Measurements from ENCODE around the gene CFI. TPM values are rescaled to one million over a fixed set of nuclear protein-coding genes. Genes with fewer than 3 reads are reported as not detected.
A peak's percentile ranks its signal among the peaks of the same experiment; 100 is the strongest.

The CFI gene
- total RNA-seq, 1 donor from 2014 or later = not detected

DNA sequence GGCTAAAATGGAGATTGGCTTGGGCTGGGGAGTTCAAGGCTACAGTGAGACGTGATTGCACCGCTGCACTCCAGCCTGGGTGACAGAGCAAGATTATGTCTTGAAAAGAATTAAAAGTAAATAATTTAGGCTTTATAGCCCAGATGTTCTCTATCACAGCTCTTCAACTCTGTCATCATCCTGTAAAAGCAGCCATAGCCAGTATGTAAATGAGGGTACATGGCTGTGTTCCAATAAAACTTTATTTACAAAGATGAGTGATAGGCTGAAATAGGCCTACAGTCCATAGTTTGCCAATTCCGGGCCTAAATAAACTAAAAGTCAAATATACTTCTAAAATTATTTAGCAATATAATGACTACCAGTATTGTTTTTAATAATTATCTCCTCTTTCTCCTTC lies 35.2 kb upstream of the CFI start:
- no peaks in the 10 kb centered on the region for H3K27me3 Mint-ChIP-seq (ENCODE audit: low read depth)
- no peak overlapping the region for H3K4me3 Mint-ChIP-seq
- no peak overlapping the region for H3K27ac Mint-ChIP-seq (ENCODE audit: unreplicated experiment)
- DNase-seq (ENCODE audit: low read depth, low spot score) = no peak
- peaks cover 2% of the 10 kb centered on the region for H3K36me3 Mint-ChIP-seq (ENCODE audit: low read depth)
- no peaks in the 10 kb centered on the region for H3K4me1 Mint-ChIP-seq
- TF ChIP-seq, protein P1, sequence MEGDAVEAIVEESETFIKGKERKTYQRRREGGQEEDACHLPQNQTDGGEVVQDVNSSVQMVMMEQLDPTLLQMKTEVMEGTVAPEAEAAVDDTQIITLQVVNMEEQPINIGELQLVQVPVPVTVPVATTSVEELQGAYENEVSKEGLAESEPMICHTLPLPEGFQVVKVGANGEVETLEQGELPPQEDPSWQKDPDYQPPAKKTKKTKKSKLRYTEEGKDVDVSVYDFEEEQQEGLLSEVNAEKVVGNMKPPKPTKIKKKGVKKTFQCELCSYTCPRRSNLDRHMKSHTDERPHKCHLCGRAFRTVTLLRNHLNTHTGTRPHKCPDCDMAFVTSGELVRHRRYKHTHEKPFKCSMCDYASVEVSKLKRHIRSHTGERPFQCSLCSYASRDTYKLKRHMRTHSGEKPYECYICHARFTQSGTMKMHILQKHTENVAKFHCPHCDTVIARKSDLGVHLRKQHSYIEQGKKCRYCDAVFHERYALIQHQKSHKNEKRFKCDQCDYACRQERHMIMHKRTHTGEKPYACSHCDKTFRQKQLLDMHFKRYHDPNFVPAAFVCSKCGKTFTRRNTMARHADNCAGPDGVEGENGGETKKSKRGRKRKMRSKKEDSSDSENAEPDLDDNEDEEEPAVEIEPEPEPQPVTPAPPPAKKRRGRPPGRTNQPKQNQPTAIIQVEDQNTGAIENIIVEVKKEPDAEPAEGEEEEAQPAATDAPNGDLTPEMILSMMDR (conservative IDR thresholded peaks at IDR 0.05) = no peak
- peaks cover 3% of the 10 kb centered on the region for H3K9me3 Mint-ChIP-seq

DNA sequence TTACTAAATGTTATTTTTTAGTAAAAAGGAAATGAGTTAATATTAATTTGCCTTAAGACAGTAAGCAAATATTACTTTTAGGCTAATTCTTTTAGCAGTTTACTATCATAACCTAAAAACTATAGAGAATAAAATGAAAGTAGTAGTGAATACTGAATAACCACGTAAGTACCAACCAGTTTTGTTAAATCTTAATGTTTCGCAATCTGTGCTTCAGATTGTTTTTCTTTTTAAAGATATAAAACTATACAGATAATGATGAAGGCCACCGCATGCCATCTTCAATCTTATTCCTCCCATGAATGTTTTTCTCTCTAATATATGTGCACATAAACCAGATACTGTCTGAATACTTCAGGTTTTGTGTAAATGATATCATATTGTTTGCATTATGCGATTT lies 32.0 kb upstream of the CFI start:
- H3K4me1 Mint-ChIP-seq = no peaks in the 10 kb centered on the region
- no peak for DNase-seq (ENCODE audit: low read depth, low spot score)
- no peak overlapping the region for H3K27ac Mint-ChIP-seq (ENCODE audit: unreplicated experiment)
- H3K4me3 Mint-ChIP-seq = no peak overlapping the region
- H3K27me3 Mint-ChIP-seq (ENCODE audit: low read depth) = no peaks in the 10 kb centered on the region
- TF ChIP-seq, protein P1 (conservative IDR thresholded peaks at IDR 0.05) = no peak
- no peaks in the 10 kb centered on the region for H3K9me3 Mint-ChIP-seq
- no peaks in the 10 kb centered on the region for H3K36me3 Mint-ChIP-seq (ENCODE audit: low read depth)

DNA sequence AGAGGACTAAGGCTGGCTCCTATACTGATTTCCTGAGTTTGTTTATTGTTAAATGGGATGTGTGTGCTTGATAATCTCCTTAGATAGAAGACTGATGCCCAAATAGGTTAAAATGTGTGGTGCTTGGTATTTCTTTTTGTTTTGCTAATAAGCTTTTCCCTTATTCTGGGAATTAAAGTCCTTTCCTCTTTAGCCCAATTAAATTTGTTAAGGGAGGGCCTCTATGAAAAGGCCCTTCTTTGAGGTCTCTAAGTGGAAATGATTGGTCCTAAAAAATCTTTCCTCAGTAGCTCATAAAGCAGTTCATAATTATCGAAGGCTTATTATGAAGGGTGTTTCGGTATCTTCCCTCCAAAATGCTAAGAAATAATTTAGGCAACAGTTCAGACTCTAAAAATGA lies 25.9 kb upstream of the CFI start, which contains the start of gene RRH:
TSS of gene RRH (plus strand) at position 301 of the 400 bp plus-strand sequence. CDS start at position 357, 56 bp downstream.
- no peak within 1 kb of the TSS for H3K4me3 Mint-ChIP-seq
- no peak within 1 kb of the TSS for H3K27ac Mint-ChIP-seq (ENCODE audit: unreplicated experiment)
- TF ChIP-seq, protein P1 (conservative IDR thresholded peaks at IDR 0.05) = no peak
- H3K27me3 Mint-ChIP-seq (ENCODE audit: low read depth) = no peaks in the 10 kb centered on the region
- H3K36me3 Mint-ChIP-seq (ENCODE audit: low read depth) = peaks cover 3% of the 10 kb centered on the region
- no peaks in the 10 kb centered on the region for H3K4me1 Mint-ChIP-seq
- no peaks in the 10 kb centered on the region for H3K9me3 Mint-ChIP-seq
- no peak for DNase-seq (ENCODE audit: low read depth, low spot score)

DNA sequence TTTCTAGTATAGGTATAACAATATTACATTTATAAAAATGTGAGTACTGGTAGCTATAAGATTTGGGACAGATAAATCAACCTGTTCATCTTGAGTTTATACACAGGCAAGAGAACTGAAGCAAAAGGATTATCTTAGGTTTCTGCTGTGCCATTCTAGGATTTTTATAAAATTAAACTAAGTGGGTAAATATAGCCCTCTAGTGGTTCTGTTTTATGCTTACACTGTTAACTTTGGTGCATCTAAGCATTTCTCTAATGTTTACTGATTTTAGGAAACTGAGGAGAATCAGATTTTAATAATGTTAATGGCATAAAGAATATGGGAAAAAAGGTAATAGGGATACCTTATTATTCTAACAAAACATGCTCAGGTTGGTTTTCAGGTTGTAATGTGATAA lies 24.9 kb upstream of the CFI start:
- Mint-ChIP-seq H3K36me3 (ENCODE audit: low read depth) (peaks cover 3% of the 10 kb centered on the region), H3K4me1 (no peaks in the 10 kb centered on the region), H3K9me3 (no peaks in the 10 kb centered on the region), H3K27ac (ENCODE audit: unreplicated experiment) (no peak overlapping the region), H3K27me3 (ENCODE audit: low read depth) (no peaks in the 10 kb centered on the region), H3K4me3 (no peak overlapping the region)
- TF ChIP-seq, protein P1 (conservative IDR thresholded peaks at IDR 0.05) = peak; percentile 74
- DNase-seq (ENCODE audit: low read depth, low spot score) = no peak

DNA sequence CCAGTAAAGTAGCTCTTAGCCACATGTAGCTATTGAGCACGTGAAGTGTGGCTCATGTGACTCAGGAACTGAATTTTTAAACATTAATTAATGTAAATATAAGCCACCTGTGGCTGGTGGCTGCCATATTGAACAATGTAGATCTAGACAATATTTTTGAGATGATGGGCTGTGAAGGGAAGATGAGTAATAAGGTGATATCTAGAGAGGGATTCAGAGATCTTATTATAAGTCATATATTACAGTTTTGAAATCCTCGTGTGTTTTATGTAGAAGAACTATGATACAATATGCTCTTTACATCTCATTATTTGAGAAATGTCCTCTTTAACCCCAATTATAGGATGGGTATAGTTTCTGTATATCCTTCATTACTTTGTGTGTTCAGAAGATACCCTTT lies 19.4 kb upstream of the CFI start:
- Mint-ChIP-seq H3K4me3 (no peak overlapping the region), H3K27ac (ENCODE audit: unreplicated experiment) (no peak overlapping the region), H3K36me3 (ENCODE audit: low read depth) (peaks cover 8% of the 10 kb centered on the region), H3K4me1 (peaks cover 21% of the 10 kb centered on the region), H3K27me3 (ENCODE audit: low read depth) (no peaks in the 10 kb centered on the region), H3K9me3 (no peaks in the 10 kb centered on the region)
- no peak for DNase-seq (ENCODE audit: low read depth, low spot score)
- TF ChIP-seq, protein P1 (conservative IDR thresholded peaks at IDR 0.05) = no peak

DNA sequence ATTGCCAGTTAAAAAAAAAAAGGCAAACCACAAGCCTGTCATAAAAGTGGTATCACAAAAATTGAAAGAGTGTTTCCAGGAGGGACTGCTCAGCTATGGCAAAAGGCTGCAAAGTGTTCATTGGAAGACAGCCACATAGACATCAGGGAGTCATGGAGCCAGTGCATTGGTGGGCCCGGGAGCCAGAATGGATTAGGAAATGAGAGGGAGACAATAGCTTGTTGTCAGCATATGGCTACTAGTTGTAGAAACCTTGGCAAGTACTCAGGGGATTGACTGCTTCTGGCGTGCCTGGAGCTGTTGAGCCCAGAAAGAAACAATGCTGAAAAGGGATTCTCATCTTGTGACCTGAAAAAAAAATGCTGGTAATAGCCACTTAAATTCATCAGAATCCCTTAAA lies 18.8 kb upstream of the CFI start:
- Mint-ChIP-seq H3K9me3 (no peaks in the 10 kb centered on the region), H3K4me3 (no peak overlapping the region), H3K27me3 (ENCODE audit: low read depth) (no peaks in the 10 kb centered on the region), H3K27ac (ENCODE audit: unreplicated experiment) (no peak overlapping the region), H3K4me1 (peaks cover 28% of the 10 kb centered on the region), H3K36me3 (ENCODE audit: low read depth) (peaks cover 8% of the 10 kb centered on the region)
- TF ChIP-seq, protein P1 (conservative IDR thresholded peaks at IDR 0.05) = no peak
- DNase-seq (ENCODE audit: low read depth, low spot score) = no peak

All from neural crest cell (in vitro differentiated cells).